Stimulated activated naive B cell treated with anti-CD40 and anti-IgM and Interleukin-4, amounts not matched to agents 10 μg/mL and 1 μg/mL and 100 μg/mL, for 72 hours (primary cell): Measurements from ENCODE around the gene ERBB4.
"Not testable (repeated sequence)": the region's sequence is repeated elsewhere in the genome, so short reads cannot be mapped to it uniquely, and the experiment has no call there.

Experiments
- ATAC-seq, 2 donors: fragments of 150-1000 bp; cut with Tn5 transposase; replicated peaks; 2 replicates each; pipeline ENCODE4 v1.10.0; 2021; ENCODE audit warnings: moderate library complexity in 1 of 2
- DNase-seq: peaks from one replicate; pipeline ENCODE4 v3.0.0; 2021
- H3K27ac Mint-ChIP-seq: one replicate; pipeline ENCODE4 v1.8.0; 2022; ENCODE audit warnings: mild to moderate bottlenecking, mixed read lengths
- H3K27me3 Mint-ChIP-seq, 2 donors: one replicate each; pipeline ENCODE4 v1.8.0; 2022; ENCODE audit warnings: mixed read lengths in 2 of 2
- H3K36me3 Mint-ChIP-seq, 2 donors: one replicate each; pipeline ENCODE4 v1.8.0; 2022; ENCODE audit warnings: mixed read lengths in 2 of 2, mild to moderate bottlenecking in 1 of 2
- H3K4me1 Mint-ChIP-seq, 2 donors: one replicate each; pipeline ENCODE4 v1.8.0; 2022; ENCODE audit warnings: mixed read lengths in 2 of 2, mild to moderate bottlenecking in 1 of 2
- H3K4me3 Mint-ChIP-seq, 2 donors: one replicate each; pipeline ENCODE4 v1.8.0; 2022; ENCODE audit warnings: mild to moderate bottlenecking in 2 of 2, mixed read lengths in 2 of 2, moderate library complexity in 1 of 2
- H3K9me3 Mint-ChIP-seq, 2 donors: one replicate each; pipeline ENCODE4 v1.8.0; 2022; ENCODE audit warnings: mixed read lengths in 2 of 2, mild to moderate bottlenecking in 1 of 2

ERBB4 gene

DNA sequence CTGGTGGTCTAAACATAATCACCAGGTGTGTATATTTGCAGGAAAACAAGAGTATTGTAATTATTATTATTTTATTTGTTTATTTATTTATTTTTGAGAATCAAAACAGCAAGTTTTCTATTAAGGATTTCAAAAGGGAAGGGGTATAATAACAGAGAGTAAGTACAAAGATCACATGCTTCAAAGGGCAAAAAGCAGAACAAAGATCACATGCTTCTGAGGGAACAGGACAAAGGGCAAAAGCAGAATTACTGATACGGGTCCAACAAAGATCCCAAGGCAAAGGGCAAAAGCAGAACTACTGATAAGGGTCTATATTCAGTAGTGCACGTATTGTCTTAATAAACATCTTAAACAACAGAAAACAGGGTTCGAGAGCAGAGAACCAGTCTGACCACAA is 528.3 kb downstream of the ERBB4 start:
- not testable (repeated sequence) for H3K4me1 Mint-ChIP-seq, ATAC-seq, H3K36me3 Mint-ChIP-seq, H3K4me3 Mint-ChIP-seq, H3K9me3 Mint-ChIP-seq, DNase-seq, H3K27ac Mint-ChIP-seq, H3K27me3 Mint-ChIP-seq

DNA sequence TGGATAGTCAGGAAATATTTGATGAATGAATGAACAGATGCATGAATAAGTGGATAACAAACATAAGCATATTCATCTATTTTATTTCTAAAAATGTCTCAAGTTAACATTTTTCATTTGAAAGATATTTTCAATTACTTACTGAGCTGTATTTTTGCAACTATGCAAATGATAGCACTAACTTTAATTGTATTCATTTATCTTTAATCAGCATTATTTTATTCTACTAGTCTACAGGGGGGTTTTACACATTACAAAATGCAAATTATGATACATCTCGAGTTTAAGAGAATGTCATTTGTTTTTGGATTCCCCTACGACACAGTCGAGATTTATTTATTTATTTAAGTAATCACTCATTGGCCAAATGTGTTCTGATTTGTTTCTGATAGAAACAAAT is 530.6 kb downstream of the ERBB4 start:
- Mint-ChIP-seq H3K4me3 (no peak overlapping the region), H3K27me3 (peaks cover 0 to 4% of the 10 kb centered on the region in 2 donors), H3K4me1 (no peaks in the 10 kb centered on the region), H3K9me3 (no peaks in the 10 kb centered on the region), H3K27ac (no peak overlapping the region), H3K36me3 (no peaks in the 10 kb centered on the region)
- no peak for DNase-seq
- ATAC-seq, result no peak

GRCh38 chr2:212005085-212005671 is 533.4 kb downstream of the ERBB4 start:
- Mint-ChIP-seq H3K4me3 (no peak overlapping the region), H3K27me3 (peaks cover 0 to 4% of the 10 kb centered on the region in 2 donors), H3K27ac (no peak overlapping the region), H3K4me1 (no peaks in the 10 kb centered on the region), H3K36me3 (no peaks in the 10 kb centered on the region), H3K9me3 (no peaks in the 10 kb centered on the region)
- DNase-seq, result no peak
- no peak for ATAC-seq

- ATAC-seq (no peak), DNase-seq (no peak)
- Mint-ChIP-seq H3K27me3 (peaks cover 0 to 4% of the 10 kb centered on the region in 2 donors), H3K4me1 (no peaks in the 10 kb centered on the region), H3K9me3 (no peaks in the 10 kb centered on the region), H3K4me3 (no peak overlapping the region), H3K27ac (no peak overlapping the region), H3K36me3 (no peaks in the 10 kb centered on the region)
Measured at GRCh38 chr2:212001325-212001724, 537.3 kb downstream of the ERBB4 start.

- H3K27ac Mint-ChIP-seq, result no peak overlapping the region
- ATAC-seq (no peak), DNase-seq (no peak)
- H3K27me3 Mint-ChIP-seq, result no peaks in the 10 kb centered on the region
- H3K9me3 Mint-ChIP-seq, result no peaks in the 10 kb centered on the region
- no peaks in the 10 kb centered on the region for H3K4me1 Mint-ChIP-seq
- no peaks in the 10 kb centered on the region for H3K36me3 Mint-ChIP-seq
- H3K4me3 Mint-ChIP-seq, result no peak overlapping the region
Measured at GRCh38 chr2:211996857-211997256, 541.7 kb downstream of the ERBB4 start.

- Mint-ChIP-seq H3K4me1 (no peaks in the 10 kb centered on the region), H3K9me3 (peaks cover 0 to 1% of the 10 kb centered on the region in 2 donors), H3K27ac (no peak overlapping the region), H3K4me3 (no peak overlapping the region), H3K36me3 (no peaks in the 10 kb centered on the region), H3K27me3 (no peaks in the 10 kb centered on the region)
- no peak for ATAC-seq
- no peak for DNase-seq
Measured at GRCh38 chr2:211994806-211995205, 543.8 kb downstream of the ERBB4 start.

DNA sequence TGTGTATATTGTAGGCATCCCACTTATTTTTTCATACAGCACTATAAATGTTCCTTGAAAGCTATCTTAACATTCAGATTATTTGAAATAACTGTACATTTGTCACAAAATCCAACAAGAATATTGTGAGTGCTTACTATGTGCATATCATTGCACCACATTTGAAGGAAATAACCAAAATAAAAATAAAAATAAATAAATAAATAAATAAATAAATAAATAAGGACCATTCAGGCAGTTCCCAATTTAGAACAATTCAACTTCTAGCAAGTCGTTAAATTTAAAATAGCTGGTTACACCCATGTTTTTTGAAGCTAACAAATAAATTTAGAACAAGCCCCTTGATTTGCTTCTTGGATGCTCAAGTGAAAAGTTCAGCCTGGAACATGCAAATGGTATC is 548.3 kb downstream of the ERBB4 start:
- H3K27me3 Mint-ChIP-seq, result no peaks in the 10 kb centered on the region
- no peak for DNase-seq
- H3K27ac Mint-ChIP-seq, result no peak overlapping the region

GRCh38 chr2:211986313-211986712 is 552.3 kb downstream of the ERBB4 start:
- Mint-ChIP-seq H3K9me3 (no peaks in the 10 kb centered on the region), H3K27me3 (no peaks in the 10 kb centered on the region), H3K4me1 (no peaks in the 10 kb centered on the region), H3K27ac (no peak overlapping the region), H3K36me3 (no peaks in the 10 kb centered on the region), H3K4me3 (no peak overlapping the region)
- DNase-seq, result no peak
- ATAC-seq, result no peak

More for the DNA sequence above, 548.3 kb downstream of the ERBB4 start:
- no peaks in the 10 kb centered on the region for H3K36me3 Mint-ChIP-seq
- no peaks in the 10 kb centered on the region for H3K4me1 Mint-ChIP-seq
- no peak for ATAC-seq
- H3K4me3 Mint-ChIP-seq, result no peak overlapping the region
- H3K9me3 Mint-ChIP-seq, result peaks cover 0 to 1% of the 10 kb centered on the region in 2 donors

DNA sequence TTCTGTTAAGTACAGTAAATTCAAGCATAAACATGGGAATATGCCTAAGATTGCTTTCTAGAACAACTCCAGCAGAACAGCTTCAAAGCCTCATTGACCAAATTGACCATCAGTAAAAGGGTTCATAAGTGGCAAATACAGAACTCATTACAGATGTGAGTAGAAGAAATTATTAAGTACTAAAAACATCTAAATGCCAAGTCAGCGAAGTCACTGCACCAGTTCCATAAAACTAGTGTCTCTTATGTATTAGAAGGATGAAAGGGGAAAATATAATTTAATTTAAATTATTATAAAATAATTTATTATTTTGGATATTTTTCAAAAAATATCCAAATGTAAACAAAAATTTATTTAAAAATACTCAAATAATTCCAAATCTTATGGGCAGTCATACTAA is 553.2 kb downstream of the ERBB4 start:
- no peak overlapping the region for H3K4me3 Mint-ChIP-seq
- no peaks in the 10 kb centered on the region for H3K27me3 Mint-ChIP-seq
- H3K4me1 Mint-ChIP-seq, result no peaks in the 10 kb centered on the region
- ATAC-seq (no peak), DNase-seq (no peak)
- no peaks in the 10 kb centered on the region for H3K36me3 Mint-ChIP-seq
- no peak overlapping the region for H3K27ac Mint-ChIP-seq
- H3K9me3 Mint-ChIP-seq, result no peaks in the 10 kb centered on the region

DNA sequence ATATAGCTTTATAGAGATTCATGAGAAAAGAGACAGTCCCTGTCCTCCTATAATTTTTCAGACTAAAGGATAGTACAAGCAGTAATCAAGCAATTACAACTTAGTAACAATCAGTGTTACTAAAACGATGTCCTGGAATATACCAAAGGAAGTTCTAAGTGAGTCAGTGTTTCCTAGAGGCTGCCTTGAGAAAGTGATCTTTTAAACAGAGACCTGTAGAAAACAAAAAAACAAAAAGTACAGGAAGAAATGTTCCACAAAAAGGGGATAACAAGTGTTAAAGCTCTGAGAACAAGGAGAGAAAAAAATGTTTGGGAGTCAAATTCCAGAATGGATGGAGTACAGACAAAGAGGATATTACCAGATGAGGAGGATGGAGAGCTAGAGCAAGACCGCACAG is 556.4 kb downstream of the ERBB4 start:
- Mint-ChIP-seq H3K27ac (no peak overlapping the region), H3K27me3 (no peaks in the 10 kb centered on the region), H3K9me3 (no peaks in the 10 kb centered on the region), H3K4me3 (no peak overlapping the region), H3K4me1 (no peaks in the 10 kb centered on the region), H3K36me3 (no peaks in the 10 kb centered on the region)
- no peak for ATAC-seq
- DNase-seq, result no peak

- no peaks in the 10 kb centered on the region for H3K27me3 Mint-ChIP-seq
- no peaks in the 10 kb centered on the region for H3K9me3 Mint-ChIP-seq
- H3K4me3 Mint-ChIP-seq, result no peak overlapping the region
- H3K36me3 Mint-ChIP-seq, result no peaks in the 10 kb centered on the region
- ATAC-seq, result no peak
- no peak for DNase-seq
- H3K4me1 Mint-ChIP-seq, result no peaks in the 10 kb centered on the region
- H3K27ac Mint-ChIP-seq, result no peak overlapping the region
Measured at GRCh38 chr2:211981451-211981850, 557.2 kb downstream of the ERBB4 start.

GRCh38 chr2:211976076-211976475 is 562.5 kb downstream of the ERBB4 start:
- H3K9me3 Mint-ChIP-seq, result no peaks in the 10 kb centered on the region
- H3K27me3 Mint-ChIP-seq, result no peaks in the 10 kb centered on the region
- no peak for ATAC-seq
- H3K36me3 Mint-ChIP-seq, result no peaks in the 10 kb centered on the region
- no peak for DNase-seq
- no peaks in the 10 kb centered on the region for H3K4me1 Mint-ChIP-seq
- no peak overlapping the region for H3K27ac Mint-ChIP-seq
- no peak overlapping the region for H3K4me3 Mint-ChIP-seq

GRCh38 chr2:211967234-211967633 is 571.4 kb downstream of the ERBB4 start:
- no peak overlapping the region for H3K4me3 Mint-ChIP-seq
- no peaks in the 10 kb centered on the region for H3K36me3 Mint-ChIP-seq
- DNase-seq (no peak), ATAC-seq (no peak)
- H3K4me1 Mint-ChIP-seq, result no peaks in the 10 kb centered on the region
- peaks cover 3 to 4% of the 10 kb centered on the region in 2 donors for H3K9me3 Mint-ChIP-seq
- H3K27me3 Mint-ChIP-seq, result no peaks in the 10 kb centered on the region
- no peak overlapping the region for H3K27ac Mint-ChIP-seq

DNA sequence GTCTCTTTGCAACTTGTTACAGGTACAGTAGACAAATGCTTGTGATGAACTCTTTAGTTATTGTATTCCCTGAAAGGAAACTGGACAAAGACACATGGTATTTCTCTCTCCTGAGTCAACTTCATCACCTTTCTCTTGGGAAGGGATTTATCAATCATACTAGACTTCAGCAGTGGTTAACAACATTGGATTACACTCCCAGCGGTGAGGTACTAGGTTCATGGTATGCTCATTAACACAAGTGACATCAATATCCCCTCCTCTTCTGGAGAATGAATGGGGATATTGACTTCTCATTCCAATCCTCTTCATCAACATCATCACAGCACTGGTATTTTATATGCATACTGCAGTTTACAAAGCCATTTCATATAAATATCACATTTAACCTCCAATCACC is 574.6 kb downstream of the ERBB4 start:
- Mint-ChIP-seq H3K27ac (no peak overlapping the region), H3K9me3 (no peaks in the 10 kb centered on the region), H3K4me3 (no peak overlapping the region), H3K36me3 (no peaks in the 10 kb centered on the region), H3K4me1 (no peaks in the 10 kb centered on the region), H3K27me3 (no peaks in the 10 kb centered on the region)
- DNase-seq (no peak), ATAC-seq (no peak)

GRCh38 chr2:211957799-211958198 is 580.8 kb downstream of the ERBB4 start:
- H3K27ac Mint-ChIP-seq, result no peak overlapping the region
- DNase-seq, result no peak
- no peaks in the 10 kb centered on the region for H3K4me1 Mint-ChIP-seq
- ATAC-seq, result no peak
- no peaks in the 10 kb centered on the region for H3K27me3 Mint-ChIP-seq
- no peak overlapping the region for H3K4me3 Mint-ChIP-seq
- no peaks in the 10 kb centered on the region for H3K36me3 Mint-ChIP-seq
- H3K9me3 Mint-ChIP-seq, result no peaks in the 10 kb centered on the region

DNA sequence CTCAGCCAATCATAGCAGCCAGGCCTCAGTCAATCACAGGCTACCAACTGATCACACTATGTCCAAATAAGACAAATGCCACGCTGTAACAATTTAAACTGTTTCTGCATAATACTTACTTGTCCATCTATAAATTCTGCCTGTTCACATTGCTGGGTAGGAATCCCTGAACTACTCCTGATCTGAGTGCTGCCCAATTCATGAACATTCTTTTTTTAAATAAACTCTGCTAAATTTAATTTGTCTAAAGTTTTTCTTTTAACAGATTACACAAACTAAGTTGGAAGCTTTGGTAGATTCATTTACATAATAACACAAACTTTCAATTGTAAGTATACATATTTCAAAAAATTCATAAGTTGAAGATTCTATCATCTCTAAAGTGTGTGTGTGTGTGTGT is 583.0 kb downstream of the ERBB4 start:
- Mint-ChIP-seq H3K36me3 (no peaks in the 10 kb centered on the region), H3K27ac (no peak overlapping the region), H3K4me1 (no peaks in the 10 kb centered on the region), H3K4me3 (no peak overlapping the region), H3K9me3 (no peaks in the 10 kb centered on the region), H3K27me3 (no peaks in the 10 kb centered on the region)
- no peak for DNase-seq
- no peak for ATAC-seq
